ENCODE measurements around the gene ZNF541.

DNA sequence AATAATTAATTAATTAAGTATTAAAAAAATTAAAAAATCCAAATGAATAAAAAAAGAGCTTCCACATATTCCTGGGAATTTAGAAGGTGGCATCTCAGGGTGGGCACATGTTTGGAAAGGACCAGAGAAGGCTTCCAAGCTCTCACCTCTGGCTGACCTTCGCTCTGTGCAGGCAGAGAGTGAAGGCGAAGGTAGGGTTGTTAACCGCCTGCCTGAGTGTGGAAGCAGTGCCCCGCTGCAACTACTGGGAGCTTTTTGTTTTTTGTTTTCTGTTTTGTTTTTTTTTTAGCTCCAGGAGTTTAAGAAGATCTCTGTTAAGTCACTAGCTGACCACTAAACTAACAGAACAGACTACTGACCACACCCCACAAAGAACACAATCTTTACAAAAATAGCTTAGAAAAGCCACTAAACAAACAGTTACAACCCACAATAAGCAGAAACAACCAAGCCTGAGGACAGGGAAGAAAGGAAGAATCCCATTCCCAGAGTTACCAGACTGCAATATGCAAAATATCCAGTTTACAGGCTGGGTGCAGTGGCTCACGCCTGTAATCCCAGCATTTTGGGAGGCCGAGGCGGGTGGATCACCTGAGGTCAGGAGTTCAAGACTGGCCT, 11.4 kb downstream of the ZNF541 start:
- TF ChIP-seq, protein P1, sequence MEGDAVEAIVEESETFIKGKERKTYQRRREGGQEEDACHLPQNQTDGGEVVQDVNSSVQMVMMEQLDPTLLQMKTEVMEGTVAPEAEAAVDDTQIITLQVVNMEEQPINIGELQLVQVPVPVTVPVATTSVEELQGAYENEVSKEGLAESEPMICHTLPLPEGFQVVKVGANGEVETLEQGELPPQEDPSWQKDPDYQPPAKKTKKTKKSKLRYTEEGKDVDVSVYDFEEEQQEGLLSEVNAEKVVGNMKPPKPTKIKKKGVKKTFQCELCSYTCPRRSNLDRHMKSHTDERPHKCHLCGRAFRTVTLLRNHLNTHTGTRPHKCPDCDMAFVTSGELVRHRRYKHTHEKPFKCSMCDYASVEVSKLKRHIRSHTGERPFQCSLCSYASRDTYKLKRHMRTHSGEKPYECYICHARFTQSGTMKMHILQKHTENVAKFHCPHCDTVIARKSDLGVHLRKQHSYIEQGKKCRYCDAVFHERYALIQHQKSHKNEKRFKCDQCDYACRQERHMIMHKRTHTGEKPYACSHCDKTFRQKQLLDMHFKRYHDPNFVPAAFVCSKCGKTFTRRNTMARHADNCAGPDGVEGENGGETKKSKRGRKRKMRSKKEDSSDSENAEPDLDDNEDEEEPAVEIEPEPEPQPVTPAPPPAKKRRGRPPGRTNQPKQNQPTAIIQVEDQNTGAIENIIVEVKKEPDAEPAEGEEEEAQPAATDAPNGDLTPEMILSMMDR (conservative IDR thresholded peaks at IDR 0.05 in 1 of 2, IDR thresholded peaks at IDR 0.05 in 1 of 2; ENCODE audit: extremely low read depth in 1 of 2, insufficient read depth in 1 of 2, low read depth in 1 of 2, low read length in 2 of 2), result no peak
- TF ChIP-seq EZH2 (IDR thresholded peaks at IDR 0.05; ENCODE audit: borderline replicate concordance, low read length), result no peak
